Upper lobe of left lung (tissue), 4 donors: ENCODE data around the gene IDH1.

Experiments
- EP300 ChIP-seq, 4 donors: sonication (generic); formaldehyde crosslinking; IDR thresholded peaks; one replicate each; pipeline ENCODE4 v1.5.1; 2017; ENCODE audit warnings: antibody characterized with exemption in 4 of 4, control low read depth in 2 of 4
- POLR2A ChIP-seq, 4 donors: fragments of 450-650 bp; IDR thresholded peaks; one replicate each; pipeline ENCODE4 v1.5.1; 2016 to 2017; ENCODE audit warnings: antibody characterized with exemption in 4 of 4, mild to moderate bottlenecking in 2 of 4
- TF ChIP-seq, protein P1 (sequence below), 6 experiments: fragments of 450-650 bp in 4 of 6; fragments of 200-600 bp in 2 of 6; sonication (generic) in 2 of 6; IDR thresholded peaks; one replicate each; pipeline ENCODE4 v1.5.1; 2016 to 2019; ENCODE audit warnings: antibody characterized with exemption in 6 of 6

DNA sequence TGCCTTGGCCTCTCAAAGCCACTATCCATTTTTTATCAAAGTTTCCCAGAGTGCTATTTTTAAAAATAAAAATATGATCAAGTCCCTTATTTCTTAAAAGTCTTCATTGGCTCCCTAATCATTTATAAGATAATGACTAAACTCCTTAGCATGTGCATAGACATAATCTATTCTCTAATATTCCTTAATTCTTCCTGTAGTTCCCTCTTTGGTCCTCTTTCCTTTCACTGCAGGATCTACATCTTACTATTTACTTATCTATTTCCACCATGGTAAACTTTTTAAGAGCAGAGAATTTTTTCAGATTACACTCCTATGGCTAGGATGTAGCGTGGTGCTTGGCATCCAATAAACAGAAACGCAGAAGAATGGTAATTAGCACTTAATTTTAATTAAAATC is 19.0 kb downstream of the IDH1 start:
- TF ChIP-seq EP300 (IDR thresholded peaks at IDR 0.05): no peak
- TF ChIP-seq POLR2A (IDR thresholded peaks at IDR 0.05): no peak
- TF ChIP-seq, protein P1, sequence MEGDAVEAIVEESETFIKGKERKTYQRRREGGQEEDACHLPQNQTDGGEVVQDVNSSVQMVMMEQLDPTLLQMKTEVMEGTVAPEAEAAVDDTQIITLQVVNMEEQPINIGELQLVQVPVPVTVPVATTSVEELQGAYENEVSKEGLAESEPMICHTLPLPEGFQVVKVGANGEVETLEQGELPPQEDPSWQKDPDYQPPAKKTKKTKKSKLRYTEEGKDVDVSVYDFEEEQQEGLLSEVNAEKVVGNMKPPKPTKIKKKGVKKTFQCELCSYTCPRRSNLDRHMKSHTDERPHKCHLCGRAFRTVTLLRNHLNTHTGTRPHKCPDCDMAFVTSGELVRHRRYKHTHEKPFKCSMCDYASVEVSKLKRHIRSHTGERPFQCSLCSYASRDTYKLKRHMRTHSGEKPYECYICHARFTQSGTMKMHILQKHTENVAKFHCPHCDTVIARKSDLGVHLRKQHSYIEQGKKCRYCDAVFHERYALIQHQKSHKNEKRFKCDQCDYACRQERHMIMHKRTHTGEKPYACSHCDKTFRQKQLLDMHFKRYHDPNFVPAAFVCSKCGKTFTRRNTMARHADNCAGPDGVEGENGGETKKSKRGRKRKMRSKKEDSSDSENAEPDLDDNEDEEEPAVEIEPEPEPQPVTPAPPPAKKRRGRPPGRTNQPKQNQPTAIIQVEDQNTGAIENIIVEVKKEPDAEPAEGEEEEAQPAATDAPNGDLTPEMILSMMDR (IDR thresholded peaks at IDR 0.05): no peak
